ENCODE results near the gene CCN2. TPM values are rescaled to one million over a fixed set of nuclear protein-coding genes. Genes with fewer than 3 reads are reported as not detected.

Gene CCN2
- polyA plus RNA-seq, 3 donors, result 237 to 413 (median 240) TPM

GRCh38 chr6:131978522-131978921 is 27.4 kb upstream of the CCN2 start:
- no peak for DNase-seq (ENCODE audit: extremely low read depth in 1 of 11, low read depth in 9 of 11, low spot score in 4 of 11)

GRCh38 chr6:131976545-131977061 is 25.4 kb upstream of the CCN2 start:
- no peak for DNase-seq (ENCODE audit: extremely low read depth in 1 of 11, low read depth in 9 of 11, low spot score in 4 of 11)

GRCh38 chr6:131972741-131973140 is 21.6 kb upstream of the CCN2 start:
- DNase-seq (ENCODE audit: extremely low read depth in 1 of 11, low read depth in 9 of 11, low spot score in 4 of 11), result no peak

GRCh38 chr6:131970076-131970859 is 19.1 kb upstream of the CCN2 start:
- DNase-seq (ENCODE audit: extremely low read depth in 1 of 11, low read depth in 9 of 11, low spot score in 4 of 11), result no peak

- DNase-seq (ENCODE audit: extremely low read depth in 1 of 11, low read depth in 9 of 11, low spot score in 4 of 11), result no peak
Measured at GRCh38 chr6:131968656-131969055, 17.5 kb upstream of the CCN2 start.

- DNase-seq (ENCODE audit: extremely low read depth in 1 of 11, low read depth in 9 of 11, low spot score in 4 of 11), result no peak
Measured at GRCh38 chr6:131967948-131968347, 16.8 kb upstream of the CCN2 start.

GRCh38 chr6:131966443-131966842 is 15.3 kb upstream of the CCN2 start:
- no peak for DNase-seq (ENCODE audit: extremely low read depth in 1 of 11, low read depth in 9 of 11, low spot score in 4 of 11)

- DNase-seq (ENCODE audit: extremely low read depth in 1 of 11, low read depth in 9 of 11, low spot score in 4 of 11), result no peak
Measured at GRCh38 chr6:131963063-131963462, 11.9 kb upstream of the CCN2 start.

- no peak for DNase-seq (ENCODE audit: extremely low read depth in 1 of 11, low read depth in 9 of 11, low spot score in 4 of 11)
Measured at GRCh38 chr6:131960371-131961133, 9.4 kb upstream of the CCN2 start.

- no peak for DNase-seq (ENCODE audit: extremely low read depth in 1 of 11, low read depth in 9 of 11, low spot score in 4 of 11)
Measured at GRCh38 chr6:131958542-131959470, 7.6 kb upstream of the CCN2 start.

GRCh38 chr6:131958095-131958494 is 6.9 kb upstream of the CCN2 start:
- DNase-seq (ENCODE audit: extremely low read depth in 1 of 11, low read depth in 9 of 11, low spot score in 4 of 11), result no peak

GRCh38 chr6:131955876-131956275 is 4.7 kb upstream of the CCN2 start:
- no peak for DNase-seq (ENCODE audit: extremely low read depth in 1 of 11, low read depth in 9 of 11, low spot score in 4 of 11)

- no peak for DNase-seq (ENCODE audit: extremely low read depth in 1 of 11, low read depth in 9 of 11, low spot score in 4 of 11)
Measured at GRCh38 chr6:131955192-131955591, 4.0 kb upstream of the CCN2 start.

GRCh38 chr6:131954775-131955107 is 3.6 kb upstream of the CCN2 start:
- DNase-seq (ENCODE audit: extremely low read depth in 1 of 11, low read depth in 9 of 11, low spot score in 4 of 11), result peak in 9 of 11 donors; percentile 68 to 91 (median 83)

GRCh38 chr6:131954059-131954774 is 3.0 kb upstream of the CCN2 start:
- no peak for DNase-seq (ENCODE audit: extremely low read depth in 1 of 11, low read depth in 9 of 11, low spot score in 4 of 11)

- no peak for DNase-seq (ENCODE audit: extremely low read depth in 1 of 11, low read depth in 9 of 11, low spot score in 4 of 11)
Measured at GRCh38 chr6:131952886-131953509, 1.8 kb upstream of the CCN2 start.

- no peak for DNase-seq (ENCODE audit: extremely low read depth in 1 of 11, low read depth in 9 of 11, low spot score in 4 of 11)
Measured at GRCh38 chr6:131951576-131952230, 531 bp upstream of the CCN2 start.

Measured in renal cortex interstitium (tissue), 11 donors.